HG03520 (cell line): Measurements from ENCODE around the gene UGT1A7.

ENCODE experiments used
- ATAC-seq: cut with Tn5 transposase; IDR thresholded peaks from one replicate; pipeline ENCODE4 v1.9.1; 2021; ENCODE audit warnings: mild to moderate bottlenecking, moderate library complexity; ENCODE audit not compliant: unreplicated experiment

Gene UGT1A7

GRCh38 chr2:233758141-233758540 lies 76.4 kb downstream of the UGT1A7 start:
- ATAC-seq, result no peak

- ATAC-seq, result no peak
Observed at GRCh38 chr2:233758849-233759248, 77.1 kb downstream of the UGT1A7 start.

- ATAC-seq, result no peak
Observed at GRCh38 chr2:233760043-233760442, 78.3 kb downstream of the UGT1A7 start, which contains the start of gene UGT1A1. Gene UGT1A1 (plus strand): TSS chr2:233760270. CDS start chr2:233760288, 18 bp downstream.

- ATAC-seq, result no peak
Observed at GRCh38 chr2:233761040-233761769, 79.5 kb downstream of the UGT1A7 start.

GRCh38 chr2:233764264-233764663 lies 82.6 kb downstream of the UGT1A7 start:
- no peak for ATAC-seq

- no peak for ATAC-seq
Observed at GRCh38 chr2:233764761-233765160, 83.1 kb downstream of the UGT1A7 start.

- no peak for ATAC-seq
Observed at GRCh38 chr2:233766416-233766815, 84.7 kb downstream of the UGT1A7 start.

GRCh38 chr2:233768076-233768475 lies 86.4 kb downstream of the UGT1A7 start:
- no peak for ATAC-seq

GRCh38 chr2:233769260-233769659 lies 87.6 kb downstream of the UGT1A7 start:
- ATAC-seq, result no peak

- ATAC-seq, result no peak
Observed at GRCh38 chr2:233772153-233772552, 90.5 kb downstream of the UGT1A7 start.

GRCh38 chr2:233772583-233772982 lies 90.9 kb downstream of the UGT1A7 start:
- ATAC-seq, result no peak

- no peak for ATAC-seq
Observed at GRCh38 chr2:233773854-233774253, 92.2 kb downstream of the UGT1A7 start.

- ATAC-seq, result no peak
Observed at GRCh38 chr2:233775414-233775813, 93.7 kb downstream of the UGT1A7 start.

- no peak for ATAC-seq
Observed at GRCh38 chr2:233778030-233778429, 96.3 kb downstream of the UGT1A7 start, which contains the start of gene MROH2A. Gene MROH2A (plus strand): TSS chr2:233778330. CDS start chr2:233779359, 1,029 bp downstream.

GRCh38 chr2:233779722-233780121 lies 98.0 kb downstream of the UGT1A7 start:
- ATAC-seq, result no peak

GRCh38 chr2:233780771-233781170 lies 99.1 kb downstream of the UGT1A7 start:
- ATAC-seq, result no peak

- no peak for ATAC-seq
Observed at GRCh38 chr2:233789554-233789953, 107.9 kb downstream of the UGT1A7 start.

- no peak for ATAC-seq
Observed at GRCh38 chr2:233791151-233791882, 109.6 kb downstream of the UGT1A7 start.

- no peak for ATAC-seq
Observed at GRCh38 chr2:233791883-233792329, 110.2 kb downstream of the UGT1A7 start.

GRCh38 chr2:233792720-233793119 lies 111.0 kb downstream of the UGT1A7 start:
- no peak for ATAC-seq

- ATAC-seq, result no peak
Observed at GRCh38 chr2:233793465-233794127, 111.9 kb downstream of the UGT1A7 start.
